GM23338 (cell line): Measurements from ENCODE around the gene CTDP1.

Experiments used
- CREB1 ChIP-seq: fragments of 250-450 bp; sonication (Bioruptor Pico); IDR thresholded peaks from 2 replicates; pipeline ENCODE4 v1.5.0; 2020; ENCODE audit warnings: low read depth, mild to moderate bottlenecking, moderate library complexity
- CTCF ChIP-seq, 2 experiments: fragments of 200-600 bp in 1 of 2; sonication (generic) in 1 of 2; conservative IDR thresholded peaks; 2 replicates each; pipeline versions ENCODE4 v1.5.1 to v1.6.1; 2016 to 2017; ENCODE audit warnings: antibody characterized with exemption in 2 of 2, low read depth in 2 of 2, mild to moderate bottlenecking in 2 of 2, moderate library complexity in 1 of 2
- EZH2 ChIP-seq: fragments of 200-600 bp; sonication (generic); IDR thresholded peaks from one replicate; pipeline ENCODE4 v1.8.0; 2017; ENCODE audit warnings: antibody characterized with exemption, mild to moderate bottlenecking, low read depth; ENCODE audit not compliant: unreplicated experiment
- EZH2phosphoT487 ChIP-seq: fragments of 200-600 bp; sonication (generic); IDR thresholded peaks from one replicate; pipeline ENCODE4 v1.8.1; 2018; ENCODE audit warnings: antibody characterized with exemption; ENCODE audit not compliant: unreplicated experiment
- JUNB ChIP-seq: IDR thresholded peaks from one replicate; pipeline ENCODE4 v1.6.1; 2016; ENCODE audit warnings: antibody characterized with exemption; ENCODE audit not compliant: unreplicated experiment
- NANOG ChIP-seq: IDR thresholded peaks from 2 replicates; pipeline ENCODE4 v1.6.1; 2016; ENCODE audit warnings: antibody characterized with exemption, borderline replicate concordance
- POLR2AphosphoS5 ChIP-seq: IDR thresholded peaks from 2 replicates; pipeline ENCODE4 v1.6.1; 2016; ENCODE audit warnings: antibody characterized with exemption, low read depth
- REST ChIP-seq: IDR thresholded peaks from one replicate; pipeline ENCODE4 v1.6.1; 2018; ENCODE audit warnings: antibody characterized with exemption; ENCODE audit not compliant: unreplicated experiment
- ZNF114 ChIP-seq: fragments of 250-450 bp; sonication (Bioruptor Pico); IDR thresholded peaks from 2 replicates; pipeline ENCODE4 v1.5.0; 2020; ENCODE audit warnings: mild to moderate bottlenecking, moderate library complexity

GRCh38 chr18:79740521-79741361, 61.1 kb downstream of the CTDP1 start:
- no peak for TF ChIP-seq CTCF (conservative IDR thresholded peaks at IDR 0.05; ENCODE audit: low read depth in 2 of 2)
- no peak for TF ChIP-seq EZH2phosphoT487
- TF ChIP-seq CREB1, result no peak
- TF ChIP-seq POLR2AphosphoS5, result no peak
- TF ChIP-seq EZH2, result no peak
- no peak for TF ChIP-seq JUNB
- no peak for TF ChIP-seq NANOG
- TF ChIP-seq ZNF114 (CRISPR knock-in tag), result no peak
- no peak for TF ChIP-seq REST
